DOHH2 (cell line): ENCODE measurements around the gene KRT14.
"Not testable (repeated sequence)": the region's sequence is repeated elsewhere in the genome, so short reads cannot be mapped to it uniquely, and the experiment has no call there.

Source experiments
- H3F3A ChIP-seq: fragments of 200-600 bp; sonication (generic), shearing (Covaris generic); 2 replicates; pipeline ENCODE4 v1.6.0; 2016; ENCODE audit warnings: antibody characterized with exemption, mild to moderate bottlenecking; ENCODE audit not compliant: control insufficient read depth, insufficient read depth
- H3K27ac ChIP-seq: fragments of 200-600 bp; sonication (generic); 2 replicates; pipeline ENCODE4 v1.5.1; 2014; ENCODE audit warnings: low read depth, mild to moderate bottlenecking, low read length, moderate library complexity
- H3K27me3 ChIP-seq: fragments of 200-600 bp; sonication (generic); 2 replicates; pipeline ENCODE4 v1.6.1; 2014; ENCODE audit warnings: mild to moderate bottlenecking, low read length, mixed read lengths; ENCODE audit not compliant: control insufficient read depth
- H3K36me3 ChIP-seq: fragments of 200-600 bp; sonication (generic); 2 replicates; pipeline ENCODE4 v1.6.1; 2014; ENCODE audit warnings: mild to moderate bottlenecking, low read length, moderate library complexity, mixed read lengths; ENCODE audit not compliant: control insufficient read depth
- H3K4me1 ChIP-seq: fragments of 200-600 bp; sonication (generic); 2 replicates; pipeline ENCODE4 v1.6.1; 2014; ENCODE audit warnings: mild to moderate bottlenecking, low read length, mixed read lengths; ENCODE audit not compliant: control insufficient read depth
- H3K4me2 ChIP-seq: fragments of 200-600 bp; sonication (generic); 2 replicates; pipeline ENCODE4 v1.6.0; 2014; ENCODE audit warnings: mild to moderate bottlenecking, low read length, moderate library complexity
- H3K4me3 ChIP-seq: fragments of 200-600 bp; sonication (generic); 2 replicates; pipeline ENCODE4 v1.5.1; 2014; ENCODE audit warnings: mild to moderate bottlenecking, low read length, mixed read lengths
- H3K79me2 ChIP-seq: fragments of 200-600 bp; sonication (generic); 2 replicates; pipeline ENCODE4 v1.6.1; 2014; ENCODE audit warnings: mild to moderate bottlenecking, low read length, mixed read lengths; ENCODE audit not compliant: control insufficient read depth
- H3K9me2 ChIP-seq: fragments of 200-600 bp; sonication (generic); replicated peaks from 2 replicates; pipeline ENCODE4 v1.6.1; 2014; ENCODE audit warnings: mild to moderate bottlenecking, low read length, mixed read lengths; ENCODE audit not compliant: control insufficient read depth
- H3K9me3 ChIP-seq: fragments of 200-600 bp; sonication (generic); 2 replicates; pipeline ENCODE4 v1.6.1; 2014; ENCODE audit warnings: antibody characterized with exemption, low read length, mixed read lengths; ENCODE audit not compliant: control insufficient read depth, insufficient read depth
- H4K20me1 ChIP-seq: fragments of 200-600 bp; sonication (generic); 2 replicates; pipeline ENCODE4 v1.6.0; 2014; ENCODE audit warnings: low read depth, mild to moderate bottlenecking, antibody characterized with exemption, low read length, moderate library complexity; ENCODE audit not compliant: control insufficient read depth, insufficient read depth
- CTCF ChIP-seq: fragments of 200-600 bp; sonication (generic); IDR thresholded peaks from one replicate; pipeline ENCODE4 v1.5.1; 2014; ENCODE audit warnings: antibody characterized with exemption, mild to moderate bottlenecking, low read depth, low read length; ENCODE audit not compliant: poor library complexity, severe bottlenecking
- EZH2phosphoT487 ChIP-seq: fragments of 200-600 bp; sonication (generic); IDR thresholded peaks from 2 replicates; pipeline ENCODE4 v1.6.1; 2017; ENCODE audit warnings: borderline replicate concordance, mild to moderate bottlenecking, antibody characterized with exemption, low read length, moderate library complexity, mixed read lengths

Gene KRT14

GRCh38 chr17:41610965-41611640 lies 24.4 kb upstream of the KRT14 start:
- Histone ChIP-seq H3K4me2 (no peak overlapping the region), H3K4me1 (no peaks in the 10 kb centered on the region), H3K27ac (no peak overlapping the region), H3K79me2 (no peaks in the 10 kb centered on the region), H3K4me3 (no peak overlapping the region), H3K27me3 (no peaks in the 10 kb centered on the region), H3F3A (no peaks in the 10 kb centered on the region), H4K20me1 (no peaks in the 10 kb centered on the region), H3K9me2 (no peaks in the 10 kb centered on the region), H3K9me3 (peaks cover 5% of the 10 kb centered on the region; the same call in 1 of the 2 replicates), H3K36me3 (no peaks in the 10 kb centered on the region)
- no peak for TF ChIP-seq CTCF
- no peak for TF ChIP-seq EZH2phosphoT487

- not testable (repeated sequence) for H3K4me2 ChIP-seq, H3K9me2 ChIP-seq, H3K9me3 ChIP-seq, H3K4me3 ChIP-seq, H3K79me2 ChIP-seq, H3K27me3 ChIP-seq, H3K36me3 ChIP-seq, H3K4me1 ChIP-seq, H4K20me1 ChIP-seq, H3F3A ChIP-seq, H3K27ac ChIP-seq
Observed at GRCh38 chr17:41610061-41610517, 23.4 kb upstream of the KRT14 start.

GRCh38 chr17:41606930-41607329 lies 20.2 kb upstream of the KRT14 start:
- not testable (repeated sequence) for H4K20me1 ChIP-seq, H3K9me2 ChIP-seq, H3K79me2 ChIP-seq

GRCh38 chr17:41602524-41602923 lies 15.8 kb upstream of the KRT14 start:
- Histone ChIP-seq H3K4me2 (no peak overlapping the region), H3K27ac (no peak overlapping the region), H3K27me3 (no peaks in the 10 kb centered on the region), H3K79me2 (no peaks in the 10 kb centered on the region), H3K9me3 (peaks cover 5% of the 10 kb centered on the region; the same call in 1 of the 2 replicates), H3K4me1 (no peaks in the 10 kb centered on the region), H3K36me3 (no peaks in the 10 kb centered on the region), H3F3A (no peaks in the 10 kb centered on the region), H3K9me2 (no peaks in the 10 kb centered on the region), H3K4me3 (no peak overlapping the region), H4K20me1 (no peaks in the 10 kb centered on the region)
- TF ChIP-seq CTCF (no peak), EZH2phosphoT487 (no peak)

More at GRCh38 chr17:41606930-41607329, 20.2 kb upstream of the KRT14 start:
- not testable (repeated sequence) for H3F3A ChIP-seq, H3K4me3 ChIP-seq, H3K36me3 ChIP-seq, H3K27me3 ChIP-seq, H3K27ac ChIP-seq, H3K4me1 ChIP-seq, H3K4me2 ChIP-seq, H3K9me3 ChIP-seq
